ENCODE measurements around the gene GSG1L.

GSG1L gene

DNA sequence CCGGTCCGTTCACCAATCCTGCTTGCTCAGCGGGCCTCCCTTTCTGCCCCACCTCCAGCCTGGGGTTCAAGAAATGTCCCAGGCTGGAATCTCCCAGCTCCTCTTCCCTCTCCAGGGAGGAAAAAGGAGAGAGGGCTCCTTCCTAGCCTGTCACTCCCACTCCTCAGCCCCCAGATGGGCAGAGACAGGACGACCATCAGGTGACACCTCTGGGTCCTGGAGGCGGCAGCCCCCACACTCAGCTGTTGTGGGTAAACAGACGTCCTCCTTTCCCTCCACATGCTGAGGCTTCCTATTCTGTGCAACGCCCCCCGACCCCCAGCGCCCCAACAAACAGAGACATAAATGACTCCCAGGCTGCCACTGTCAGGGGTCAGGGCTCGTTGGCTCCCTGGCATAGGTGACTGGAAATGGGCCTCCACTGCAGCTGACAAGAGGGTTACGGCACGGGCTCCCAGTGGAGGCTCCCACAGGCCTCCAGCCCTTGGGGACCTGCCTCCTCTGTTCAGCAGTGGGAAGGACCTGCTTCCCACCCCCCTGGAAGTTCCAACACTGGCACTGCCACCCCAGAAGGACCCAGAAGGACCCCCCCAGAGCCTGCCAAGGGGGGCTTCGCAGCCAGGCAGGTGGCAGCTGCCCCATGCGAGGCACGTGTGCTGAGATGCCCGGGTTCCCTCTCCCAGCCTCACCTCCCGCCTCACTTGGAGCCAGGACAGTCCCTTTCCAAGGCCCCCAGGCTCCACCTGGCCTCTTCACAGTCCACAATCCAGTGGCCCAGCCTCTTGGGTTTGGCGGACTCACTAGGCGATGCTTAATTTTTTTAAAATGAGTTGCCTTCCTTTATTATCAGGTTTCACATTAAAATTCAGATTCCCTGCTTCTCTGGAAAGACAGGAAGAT is 281.3 kb downstream of the GSG1L start:
- DNase-seq, result no peak
- no peaks in the 10 kb centered on the region for H3K4me1 Mint-ChIP-seq (ENCODE audit: low read depth)
- H3K36me3 Mint-ChIP-seq (ENCODE audit: low read depth), result peaks cover 5% of the 10 kb centered on the region
- H3K27me3 Mint-ChIP-seq, result no peaks in the 10 kb centered on the region
- H3K9me3 Mint-ChIP-seq, result no peaks in the 10 kb centered on the region
- H3K4me3 Mint-ChIP-seq, result no peak overlapping the region
- H3K27ac Mint-ChIP-seq, result no peak overlapping the region

DNA sequence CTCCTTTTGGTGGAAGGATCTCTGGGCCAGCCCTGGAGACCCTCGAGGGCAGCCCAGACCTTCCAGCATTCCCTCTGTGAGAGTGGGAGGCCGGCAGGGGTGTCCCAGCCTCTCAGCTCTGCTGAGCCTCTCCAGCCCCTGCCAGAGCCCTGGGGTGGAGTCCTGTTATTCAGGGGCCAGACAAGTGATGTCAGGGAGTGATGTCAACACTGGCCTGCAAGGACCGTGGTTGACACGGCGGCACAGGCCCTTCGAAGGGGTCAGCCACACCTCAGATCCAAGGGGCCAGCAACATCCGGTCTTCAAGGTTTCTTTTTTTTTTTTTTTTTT is 282.4 kb downstream of the GSG1L start:
- no peak for DNase-seq
- Mint-ChIP-seq H3K9me3 (no peaks in the 10 kb centered on the region), H3K4me3 (no peak overlapping the region), H3K36me3 (ENCODE audit: low read depth) (peaks cover 5% of the 10 kb centered on the region), H3K27ac (no peak overlapping the region), H3K27me3 (no peaks in the 10 kb centered on the region), H3K4me1 (ENCODE audit: low read depth) (no peaks in the 10 kb centered on the region)

DNA sequence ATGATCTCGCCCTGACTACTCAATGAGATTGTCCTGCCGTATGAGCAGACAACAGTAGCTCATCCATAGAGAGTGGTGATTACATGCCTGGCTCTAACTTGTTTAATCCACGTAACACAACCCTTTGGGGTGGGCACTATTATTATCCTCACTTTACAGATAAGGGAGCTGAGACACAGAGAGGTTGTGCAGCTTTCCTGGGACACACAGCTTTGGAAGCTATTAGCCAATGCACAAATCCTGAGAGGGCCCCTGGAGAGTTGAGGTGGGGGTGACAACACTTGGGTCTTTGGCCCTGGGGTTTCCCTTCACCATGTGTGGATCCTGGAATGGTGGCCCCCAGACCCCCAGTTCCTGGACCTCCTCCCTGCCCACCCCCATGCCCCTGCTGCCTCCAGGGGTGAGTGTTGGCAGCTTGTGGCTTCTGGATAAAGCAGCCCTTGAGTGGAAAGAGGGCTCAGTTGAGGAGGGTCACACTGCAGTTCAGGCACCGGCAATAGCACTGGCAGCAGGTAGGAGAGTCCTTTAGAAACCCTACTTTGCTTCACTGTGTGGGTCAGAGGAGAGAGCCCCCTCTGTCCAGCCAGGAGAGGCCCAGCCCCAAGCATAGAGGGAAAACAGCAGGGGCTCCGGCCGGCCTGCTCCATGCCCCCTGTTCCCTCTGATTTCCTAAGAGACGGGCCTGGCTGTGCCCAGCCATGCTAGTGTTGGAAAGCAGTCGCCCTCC is 282.9 kb downstream of the GSG1L start:
- H3K27ac Mint-ChIP-seq, result no peak overlapping the region
- no peaks in the 10 kb centered on the region for H3K27me3 Mint-ChIP-seq
- no peaks in the 10 kb centered on the region for H3K4me1 Mint-ChIP-seq (ENCODE audit: low read depth)
- no peak for DNase-seq
- no peaks in the 10 kb centered on the region for H3K9me3 Mint-ChIP-seq
- H3K36me3 Mint-ChIP-seq (ENCODE audit: low read depth), result peaks cover 5% of the 10 kb centered on the region
- no peak overlapping the region for H3K4me3 Mint-ChIP-seq

DNA sequence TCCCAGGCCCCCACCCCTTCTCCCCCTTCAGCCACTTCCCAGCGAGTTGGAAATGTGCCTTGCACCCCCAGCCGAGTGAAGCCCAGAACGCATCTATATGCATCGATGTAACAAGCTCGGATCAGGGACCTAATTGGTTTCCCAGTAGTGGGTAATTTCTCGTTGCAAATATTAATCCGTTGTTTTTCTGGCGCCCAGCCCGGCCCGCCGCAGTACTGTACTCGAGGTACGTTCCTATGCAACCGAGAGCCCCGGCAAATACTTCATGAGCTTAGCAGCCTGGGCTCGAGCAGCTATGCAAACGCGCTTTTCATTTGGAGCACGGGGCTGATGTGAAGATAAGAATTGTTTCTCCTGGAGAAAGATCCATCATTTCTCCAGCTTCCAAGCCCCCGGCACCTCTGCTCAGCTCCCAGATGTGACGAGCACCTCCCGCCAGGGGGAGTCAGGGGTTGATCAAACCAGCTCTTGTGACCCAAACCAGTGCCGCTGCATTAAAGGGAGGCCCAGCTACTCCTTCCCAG is 283.8 kb downstream of the GSG1L start:
- H3K27ac Mint-ChIP-seq, result no peak overlapping the region
- H3K4me3 Mint-ChIP-seq, result no peak overlapping the region
- H3K9me3 Mint-ChIP-seq, result no peaks in the 10 kb centered on the region
- DNase-seq, result no peak
- H3K36me3 Mint-ChIP-seq (ENCODE audit: low read depth), result peaks cover 5% of the 10 kb centered on the region
- no peaks in the 10 kb centered on the region for H3K4me1 Mint-ChIP-seq (ENCODE audit: low read depth)
- H3K27me3 Mint-ChIP-seq, result no peaks in the 10 kb centered on the region

DNA sequence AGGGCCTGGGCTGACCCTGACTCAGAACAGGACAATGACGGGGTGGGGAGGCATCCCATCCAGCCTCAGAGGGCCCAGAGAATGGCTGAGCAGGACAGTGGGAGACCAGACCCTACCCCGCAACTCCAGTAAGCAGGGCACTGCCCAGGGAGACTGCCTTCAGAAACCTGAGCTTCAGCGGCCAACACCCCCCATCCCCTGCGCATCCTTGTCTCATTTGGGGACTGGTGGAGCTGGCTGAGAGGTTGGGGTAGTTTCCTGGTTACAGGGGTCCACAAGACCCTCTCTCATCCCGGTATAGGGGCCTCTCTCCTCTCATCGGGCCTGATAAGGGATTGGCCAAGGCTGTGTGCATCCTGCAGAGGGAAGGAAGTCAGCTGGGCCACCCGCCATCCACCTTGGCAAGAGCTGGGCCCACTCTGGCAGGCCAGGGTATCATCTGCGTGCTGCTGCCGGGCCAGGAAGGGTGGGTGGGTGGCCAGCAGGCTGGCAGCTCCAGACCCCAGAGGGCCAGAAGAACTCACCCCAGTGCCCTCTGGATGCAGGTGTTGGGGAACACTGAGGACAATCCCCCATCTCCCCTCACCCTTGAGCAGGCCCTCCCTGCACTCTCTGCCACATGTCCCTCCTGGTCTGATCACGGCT is 284.5 kb downstream of the GSG1L start:
- no peak overlapping the region for H3K27ac Mint-ChIP-seq
- no peaks in the 10 kb centered on the region for H3K27me3 Mint-ChIP-seq
- no peaks in the 10 kb centered on the region for H3K9me3 Mint-ChIP-seq
- H3K4me1 Mint-ChIP-seq (ENCODE audit: low read depth), result no peaks in the 10 kb centered on the region
- DNase-seq, result no peak
- peaks cover 7% of the 10 kb centered on the region for H3K36me3 Mint-ChIP-seq (ENCODE audit: low read depth)
- H3K4me3 Mint-ChIP-seq, result no peak overlapping the region

DNA sequence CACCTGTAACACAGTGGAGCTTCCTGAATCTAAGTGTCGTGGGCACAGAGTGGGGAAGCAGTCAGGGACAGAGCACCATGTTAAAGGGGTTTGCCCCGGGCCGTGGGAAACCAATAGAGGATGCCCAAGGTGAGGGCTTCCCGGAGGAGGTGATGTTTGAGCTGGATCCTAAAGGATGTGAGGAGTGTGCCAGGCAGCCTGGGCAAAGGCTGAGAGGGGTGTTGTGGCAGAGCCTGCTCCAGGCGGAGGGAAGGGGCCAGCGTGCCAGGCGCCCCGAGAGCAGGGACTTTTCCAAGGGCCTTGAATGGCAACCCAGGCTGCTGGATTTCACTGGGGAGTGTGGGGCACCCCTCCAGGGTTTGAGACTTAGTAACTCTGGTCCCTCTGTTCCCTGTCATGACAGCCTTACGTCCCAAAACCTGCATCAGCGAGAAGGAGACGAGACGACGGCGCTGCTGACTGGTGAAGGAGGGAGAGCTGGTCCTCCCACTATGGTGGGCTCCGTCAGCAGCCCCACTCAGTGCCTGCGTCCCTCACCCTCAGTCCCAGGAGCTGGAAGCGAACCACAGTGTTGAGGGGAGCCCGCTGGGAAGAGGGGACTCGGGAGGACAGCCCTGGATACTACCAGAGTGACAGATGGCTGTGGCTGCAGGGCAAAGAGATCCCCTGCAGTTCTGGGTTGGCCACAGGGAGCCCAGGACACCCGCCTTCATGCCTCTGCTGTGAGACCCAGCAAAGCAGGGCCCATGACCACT is 285.2 kb downstream of the GSG1L start:
- Mint-ChIP-seq H3K9me3 (no peaks in the 10 kb centered on the region), H3K27ac (no peak overlapping the region), H3K4me3 (no peak overlapping the region), H3K27me3 (no peaks in the 10 kb centered on the region), H3K36me3 (ENCODE audit: low read depth) (peaks cover 12% of the 10 kb centered on the region), H3K4me1 (ENCODE audit: low read depth) (no peaks in the 10 kb centered on the region)
- DNase-seq, result no peak

DNA sequence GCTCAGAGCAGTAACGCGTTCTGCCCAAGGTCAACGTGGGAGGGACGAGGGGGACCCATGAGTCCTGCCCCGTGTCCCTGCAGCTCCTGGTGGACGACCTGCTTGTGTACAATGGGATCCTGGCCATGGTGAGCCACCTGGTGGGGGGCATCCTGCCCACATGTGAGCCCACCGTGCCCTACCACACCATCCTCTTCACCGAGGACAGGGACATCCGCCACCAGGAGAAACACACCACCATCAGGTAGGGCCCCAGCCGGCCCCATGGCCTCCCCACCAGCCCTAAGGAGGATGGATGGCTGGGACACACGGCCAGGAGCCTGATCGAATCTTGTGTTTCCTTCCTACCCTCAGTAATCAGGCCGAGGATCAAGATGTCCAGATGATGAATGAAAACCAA is 286.0 kb downstream of the GSG1L start:
- no peaks in the 10 kb centered on the region for H3K4me1 Mint-ChIP-seq (ENCODE audit: low read depth)
- H3K36me3 Mint-ChIP-seq (ENCODE audit: low read depth), result peaks cover 17% of the 10 kb centered on the region
- no peaks in the 10 kb centered on the region for H3K27me3 Mint-ChIP-seq
- DNase-seq, result no peak
- H3K27ac Mint-ChIP-seq, result no peak overlapping the region
- no peak overlapping the region for H3K4me3 Mint-ChIP-seq
- H3K9me3 Mint-ChIP-seq, result no peaks in the 10 kb centered on the region

DNA sequence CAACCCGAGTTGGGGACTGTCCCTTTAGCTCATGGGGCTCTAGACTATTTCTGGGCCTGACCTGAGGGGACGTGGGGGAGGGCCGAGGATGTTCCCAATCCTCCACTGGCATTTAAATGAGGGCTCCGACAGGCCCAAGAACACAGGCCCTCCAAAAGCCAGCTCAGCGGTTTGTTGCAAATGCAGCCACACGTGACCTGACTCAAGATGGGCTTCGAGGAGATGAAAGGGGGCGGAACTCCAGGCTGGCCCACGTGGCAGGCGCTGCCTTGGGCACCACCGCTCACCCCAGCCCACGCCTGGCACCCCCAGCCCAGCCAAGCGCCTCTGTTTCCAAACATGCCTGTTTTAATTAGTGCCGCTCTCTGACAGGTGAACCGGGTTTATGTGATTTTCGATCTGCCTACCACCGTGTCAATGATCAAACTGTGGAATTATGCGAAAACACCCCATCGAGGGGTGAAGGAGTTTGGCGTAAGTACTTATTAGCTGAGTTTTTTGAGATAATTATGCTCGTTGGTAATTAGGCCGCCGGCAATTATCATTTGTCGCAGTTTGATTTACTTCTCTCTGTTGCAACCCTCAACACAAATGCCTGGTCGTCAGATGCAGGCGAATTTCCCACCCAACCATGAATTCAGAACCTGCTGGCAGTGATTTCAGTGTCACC is 286.8 kb downstream of the GSG1L start:
- peaks cover 17% of the 10 kb centered on the region for H3K36me3 Mint-ChIP-seq (ENCODE audit: low read depth)

DNA sequence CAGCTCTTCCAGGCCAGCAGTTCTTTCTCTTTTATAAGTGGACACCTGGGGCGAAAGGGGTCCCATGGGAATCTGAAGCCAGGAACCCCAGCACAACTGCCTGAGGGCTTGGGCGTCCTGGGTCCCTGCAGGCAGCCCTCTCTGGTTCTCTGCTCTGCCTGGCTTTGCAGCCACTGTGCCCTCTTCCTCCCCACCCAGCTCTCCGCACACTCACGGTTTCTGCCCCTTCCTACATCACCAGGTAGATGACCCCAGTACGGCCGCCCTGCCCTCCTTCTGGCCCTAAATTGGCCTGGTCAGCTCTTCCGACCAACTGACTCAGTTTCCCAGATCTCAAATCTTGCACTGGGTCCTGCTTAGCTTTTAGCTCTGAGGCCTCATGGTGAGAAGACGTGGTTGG is 288.3 kb downstream of the GSG1L start:
- Mint-ChIP-seq H3K36me3 (ENCODE audit: low read depth) (peaks cover 28% of the 10 kb centered on the region), H3K4me1 (ENCODE audit: low read depth) (no peaks in the 10 kb centered on the region), H3K27ac (no peak overlapping the region), H3K9me3 (no peaks in the 10 kb centered on the region), H3K27me3 (no peaks in the 10 kb centered on the region), H3K4me3 (no peak overlapping the region)
- no peak for DNase-seq

More for the DNA sequence above, 286.8 kb downstream of the GSG1L start:
- H3K9me3 Mint-ChIP-seq, result no peaks in the 10 kb centered on the region
- DNase-seq, result no peak
- H3K27ac Mint-ChIP-seq, result no peak overlapping the region
- no peaks in the 10 kb centered on the region for H3K27me3 Mint-ChIP-seq
- H3K4me1 Mint-ChIP-seq (ENCODE audit: low read depth), result no peaks in the 10 kb centered on the region
- H3K4me3 Mint-ChIP-seq, result no peak overlapping the region

DNA sequence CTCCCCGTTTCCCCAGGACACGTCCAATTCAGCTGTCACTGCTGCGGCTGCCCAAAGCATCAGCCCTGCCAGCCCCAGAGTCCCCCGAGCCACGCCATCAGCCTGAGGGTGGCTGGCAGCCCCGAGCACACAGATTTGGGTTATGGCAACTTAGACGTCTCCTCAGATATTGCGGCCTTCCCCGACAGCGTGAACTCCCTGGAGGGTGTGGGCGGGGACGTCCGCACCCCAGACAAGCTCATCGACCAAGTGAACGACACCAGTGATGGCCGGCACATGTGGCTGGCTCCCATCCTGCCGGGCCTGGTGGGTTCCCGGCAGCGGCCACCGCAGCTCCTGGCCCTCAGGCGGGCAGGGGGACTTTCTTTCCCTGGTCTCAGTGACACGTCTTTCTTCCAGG is 288.7 kb downstream of the GSG1L start:
- Mint-ChIP-seq H3K4me1 (ENCODE audit: low read depth) (no peaks in the 10 kb centered on the region), H3K9me3 (no peaks in the 10 kb centered on the region), H3K4me3 (no peak overlapping the region), H3K36me3 (ENCODE audit: low read depth) (peaks cover 33% of the 10 kb centered on the region), H3K27me3 (no peaks in the 10 kb centered on the region), H3K27ac (no peak overlapping the region)
- no peak for DNase-seq

DNA sequence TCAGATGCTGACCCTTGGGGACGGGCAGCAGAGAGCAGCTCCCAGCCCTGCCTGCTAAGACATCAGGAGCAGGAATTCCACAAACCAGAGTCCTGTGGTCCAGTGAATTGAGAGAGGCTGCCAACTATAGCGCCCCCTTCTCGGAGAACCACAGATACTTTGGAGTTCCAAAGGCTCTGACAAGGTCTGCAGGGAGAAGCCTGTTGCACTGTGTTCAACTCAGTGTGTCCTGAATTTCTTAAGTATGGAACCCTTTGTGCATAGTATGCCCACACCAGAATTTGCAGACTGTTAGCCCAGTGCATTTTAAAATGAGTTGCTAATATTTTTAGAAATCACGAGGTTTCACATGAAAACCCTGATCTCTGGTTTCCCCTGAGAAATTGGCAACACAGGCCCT is 290.2 kb downstream of the GSG1L start:
- no peaks in the 10 kb centered on the region for H3K4me1 Mint-ChIP-seq (ENCODE audit: low read depth)
- no peak overlapping the region for H3K4me3 Mint-ChIP-seq
- no peaks in the 10 kb centered on the region for H3K9me3 Mint-ChIP-seq
- H3K27ac Mint-ChIP-seq, result no peak overlapping the region
- no peak for DNase-seq
- peaks cover 39% of the 10 kb centered on the region for H3K36me3 Mint-ChIP-seq (ENCODE audit: low read depth)
- no peaks in the 10 kb centered on the region for H3K27me3 Mint-ChIP-seq

DNA sequence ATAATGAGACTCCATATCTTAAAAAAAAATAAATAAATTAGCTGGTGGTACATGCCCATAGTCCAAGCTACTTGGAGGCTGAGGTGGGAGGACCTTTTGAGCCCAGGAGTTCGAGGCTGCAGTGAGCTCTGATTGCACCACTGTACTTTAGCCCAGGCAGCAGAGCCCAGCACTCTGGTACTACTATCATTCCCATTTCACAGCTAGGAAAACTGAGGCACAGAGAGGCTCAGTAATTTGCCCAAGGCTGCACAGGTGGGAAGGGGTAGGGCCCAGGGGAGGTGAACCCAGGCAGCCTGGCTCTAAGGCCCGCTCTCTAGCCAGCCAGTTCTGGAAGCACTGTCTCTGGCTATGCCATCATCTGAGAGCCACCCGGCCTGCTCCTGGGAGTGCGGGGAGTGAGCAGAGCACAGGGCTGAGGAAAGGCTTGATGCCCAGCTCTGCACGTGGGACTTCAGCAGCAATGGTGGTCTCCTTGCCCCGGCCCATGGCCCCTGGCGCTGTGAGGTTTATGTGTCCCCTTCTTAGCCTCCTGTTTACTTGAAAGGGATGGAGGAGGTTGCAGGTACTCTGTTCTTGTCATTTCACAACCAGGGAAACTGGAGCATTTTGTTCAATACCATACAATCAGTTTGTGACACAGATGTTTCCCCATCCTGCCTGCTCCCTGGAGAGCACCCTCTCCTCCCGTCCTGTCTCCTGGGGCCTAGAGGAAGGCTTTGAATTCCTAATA is 291.3 kb downstream of the GSG1L start:
- no peaks in the 10 kb centered on the region for H3K9me3 Mint-ChIP-seq
- H3K4me3 Mint-ChIP-seq, result no peak overlapping the region
- H3K4me1 Mint-ChIP-seq (ENCODE audit: low read depth), result no peaks in the 10 kb centered on the region
- H3K36me3 Mint-ChIP-seq (ENCODE audit: low read depth), result peaks cover 34% of the 10 kb centered on the region
- no peak for DNase-seq
- H3K27ac Mint-ChIP-seq, result no peak overlapping the region
- H3K27me3 Mint-ChIP-seq, result no peaks in the 10 kb centered on the region

DNA sequence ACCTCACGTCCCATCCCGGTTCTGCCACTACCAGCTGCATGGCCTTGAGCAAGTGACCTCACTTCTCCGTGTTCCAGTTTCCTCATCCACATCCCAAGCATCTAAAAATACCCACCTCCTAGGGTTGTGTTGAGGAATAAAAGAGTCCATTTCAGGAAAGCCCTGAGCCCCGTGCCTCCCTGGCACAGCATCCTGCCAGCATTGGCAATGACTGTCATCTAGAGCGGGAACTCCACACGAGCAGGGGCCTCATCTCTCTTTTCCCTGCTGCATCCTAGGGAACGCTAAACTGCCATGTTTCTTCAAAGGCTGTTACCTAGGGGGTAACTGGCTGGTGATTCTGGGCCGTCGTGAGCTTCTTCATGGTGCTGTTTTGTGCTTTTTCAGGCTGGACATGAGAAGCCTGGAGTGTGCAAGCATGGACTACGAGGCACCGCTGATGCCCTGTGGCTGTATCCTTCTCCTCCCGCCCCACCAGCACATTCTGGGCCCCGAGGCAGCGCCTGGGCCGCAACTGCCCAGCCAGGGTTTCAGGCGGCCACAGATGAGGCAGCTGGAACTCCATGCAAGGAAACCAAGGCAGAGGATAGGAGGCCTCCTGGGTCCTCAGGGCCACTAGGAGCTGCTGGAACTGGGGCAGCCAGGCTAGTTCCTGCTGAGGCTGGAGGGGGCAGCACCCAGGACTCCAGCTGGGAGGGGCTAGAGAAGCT is 292.2 kb downstream of the GSG1L start:
- H3K27ac Mint-ChIP-seq, result no peak overlapping the region
- no peak for DNase-seq
- H3K9me3 Mint-ChIP-seq, result no peaks in the 10 kb centered on the region
- no peaks in the 10 kb centered on the region for H3K27me3 Mint-ChIP-seq
- H3K4me3 Mint-ChIP-seq, result no peak overlapping the region
- peaks cover 36% of the 10 kb centered on the region for H3K36me3 Mint-ChIP-seq (ENCODE audit: low read depth)
- no peaks in the 10 kb centered on the region for H3K4me1 Mint-ChIP-seq (ENCODE audit: low read depth)
